ENCODE measurements around the gene CLEC4F. TPM values are rescaled to one million over a fixed set of nuclear protein-coding genes. Genes with fewer than 3 reads are reported as not detected.

The CLEC4F gene
- total RNA-seq, 1 experiment from 2014 or later: not detected

DNA sequence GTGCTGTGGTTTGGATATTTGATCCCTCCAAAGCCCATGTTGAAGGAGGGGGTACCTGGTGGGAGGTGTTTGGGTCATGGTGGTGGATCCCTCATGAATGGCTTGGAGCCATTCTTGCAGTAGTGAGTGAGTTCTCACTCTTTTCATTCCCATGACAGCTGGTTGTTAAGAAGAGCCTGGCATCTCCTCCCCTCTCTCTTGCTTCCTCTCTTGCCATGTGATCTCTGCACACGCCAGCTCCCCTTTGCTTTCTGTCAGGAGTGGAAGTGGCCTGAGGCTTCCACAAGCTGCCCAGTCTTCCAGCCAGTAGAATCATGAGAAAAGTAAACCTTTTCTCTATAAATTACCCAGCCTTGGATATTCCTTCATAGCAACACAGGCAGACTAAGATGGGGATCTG, 61.0 kb downstream of the CLEC4F start:
- POLR2A ChIA-PET: no interaction called here
- Mint-ChIP-seq H3K4me1 (peaks cover 57% of the 10 kb centered on the region), H3K27ac (no peak overlapping the region), H3K36me3 (peaks cover 10% of the 10 kb centered on the region), H3K27me3 (ENCODE audit: low read depth) (no peaks in the 10 kb centered on the region), H3K9me3 (no peaks in the 10 kb centered on the region), H3K4me3 (no peak overlapping the region)
- CTCF ChIA-PET: interaction anchor here (1.3 to 1.9 kb wide), 3 partner anchors 9 to 26 kb away, joined by 3 to 15 read pairs (median 3); partner anchors contain the start of gene ADD2
- ATAC-seq (no peak), DNase-seq (ENCODE audit: low spot score) (no peak)
- TF ChIP-seq, protein P1, sequence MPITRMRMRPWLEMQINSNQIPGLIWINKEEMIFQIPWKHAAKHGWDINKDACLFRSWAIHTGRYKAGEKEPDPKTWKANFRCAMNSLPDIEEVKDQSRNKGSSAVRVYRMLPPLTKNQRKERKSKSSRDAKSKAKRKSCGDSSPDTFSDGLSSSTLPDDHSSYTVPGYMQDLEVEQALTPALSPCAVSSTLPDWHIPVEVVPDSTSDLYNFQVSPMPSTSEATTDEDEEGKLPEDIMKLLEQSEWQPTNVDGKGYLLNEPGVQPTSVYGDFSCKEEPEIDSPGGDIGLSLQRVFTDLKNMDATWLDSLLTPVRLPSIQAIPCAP (CRISPR knock-in tag; IDR thresholded peaks at IDR 0.05): no peak
- TF ChIP-seq, protein P2, sequence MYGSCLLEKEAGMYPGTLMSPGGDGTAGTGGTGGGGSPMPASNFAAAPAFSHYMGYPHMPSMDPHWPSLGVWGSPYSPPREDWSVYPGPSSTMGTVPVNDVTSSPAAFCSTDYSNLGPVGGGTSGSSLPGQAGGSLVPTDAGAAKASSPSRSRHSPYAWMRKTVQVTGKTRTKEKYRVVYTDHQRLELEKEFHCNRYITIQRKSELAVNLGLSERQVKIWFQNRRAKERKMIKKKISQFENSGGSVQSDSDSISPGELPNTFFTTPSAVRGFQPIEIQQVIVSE (CRISPR knock-in tag; IDR thresholded peaks at IDR 0.05; ENCODE audit: borderline replicate concordance): no peak
- TF ChIP-seq, protein P3, sequence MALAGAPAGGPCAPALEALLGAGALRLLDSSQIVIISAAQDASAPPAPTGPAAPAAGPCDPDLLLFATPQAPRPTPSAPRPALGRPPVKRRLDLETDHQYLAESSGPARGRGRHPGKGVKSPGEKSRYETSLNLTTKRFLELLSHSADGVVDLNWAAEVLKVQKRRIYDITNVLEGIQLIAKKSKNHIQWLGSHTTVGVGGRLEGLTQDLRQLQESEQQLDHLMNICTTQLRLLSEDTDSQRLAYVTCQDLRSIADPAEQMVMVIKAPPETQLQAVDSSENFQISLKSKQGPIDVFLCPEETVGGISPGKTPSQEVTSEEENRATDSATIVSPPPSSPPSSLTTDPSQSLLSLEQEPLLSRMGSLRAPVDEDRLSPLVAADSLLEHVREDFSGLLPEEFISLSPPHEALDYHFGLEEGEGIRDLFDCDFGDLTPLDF (CRISPR knock-in tag; IDR thresholded peaks at IDR 0.05): no peak
- TF ChIP-seq CREM (CRISPR knock-in tag; IDR thresholded peaks at IDR 0.05): no peak
- no peak for TF ChIP-seq SMAD3 (CRISPR knock-in tag; IDR thresholded peaks at IDR 0.05; ENCODE audit: borderline replicate concordance)
- TF ChIP-seq, protein P4, sequence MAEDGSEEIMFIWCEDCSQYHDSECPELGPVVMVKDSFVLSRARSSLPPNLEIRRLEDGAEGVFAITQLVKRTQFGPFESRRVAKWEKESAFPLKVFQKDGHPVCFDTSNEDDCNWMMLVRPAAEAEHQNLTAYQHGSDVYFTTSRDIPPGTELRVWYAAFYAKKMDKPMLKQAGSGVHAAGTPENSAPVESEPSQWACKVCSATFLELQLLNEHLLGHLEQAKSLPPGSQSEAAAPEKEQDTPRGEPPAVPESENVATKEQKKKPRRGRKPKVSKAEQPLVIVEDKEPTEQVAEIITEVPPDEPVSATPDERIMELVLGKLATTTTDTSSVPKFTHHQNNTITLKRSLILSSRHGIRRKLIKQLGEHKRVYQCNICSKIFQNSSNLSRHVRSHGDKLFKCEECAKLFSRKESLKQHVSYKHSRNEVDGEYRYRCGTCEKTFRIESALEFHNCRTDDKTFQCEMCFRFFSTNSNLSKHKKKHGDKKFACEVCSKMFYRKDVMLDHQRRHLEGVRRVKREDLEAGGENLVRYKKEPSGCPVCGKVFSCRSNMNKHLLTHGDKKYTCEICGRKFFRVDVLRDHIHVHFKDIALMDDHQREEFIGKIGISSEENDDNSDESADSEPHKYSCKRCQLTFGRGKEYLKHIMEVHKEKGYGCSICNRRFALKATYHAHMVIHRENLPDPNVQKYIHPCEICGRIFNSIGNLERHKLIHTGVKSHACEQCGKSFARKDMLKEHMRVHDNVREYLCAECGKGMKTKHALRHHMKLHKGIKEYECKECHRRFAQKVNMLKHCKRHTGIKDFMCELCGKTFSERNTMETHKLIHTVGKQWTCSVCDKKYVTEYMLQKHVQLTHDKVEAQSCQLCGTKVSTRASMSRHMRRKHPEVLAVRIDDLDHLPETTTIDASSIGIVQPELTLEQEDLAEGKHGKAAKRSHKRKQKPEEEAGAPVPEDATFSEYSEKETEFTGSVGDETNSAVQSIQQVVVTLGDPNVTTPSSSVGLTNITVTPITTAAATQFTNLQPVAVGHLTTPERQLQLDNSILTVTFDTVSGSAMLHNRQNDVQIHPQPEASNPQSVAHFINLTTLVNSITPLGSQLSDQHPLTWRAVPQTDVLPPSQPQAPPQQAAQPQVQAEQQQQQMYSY (CRISPR knock-in tag; IDR thresholded peaks at IDR 0.05): no peak
- no peak for TF ChIP-seq ZNF396 (CRISPR knock-in tag; IDR thresholded peaks at IDR 0.05; ENCODE audit: borderline replicate concordance)
- TF ChIP-seq, protein P5, sequence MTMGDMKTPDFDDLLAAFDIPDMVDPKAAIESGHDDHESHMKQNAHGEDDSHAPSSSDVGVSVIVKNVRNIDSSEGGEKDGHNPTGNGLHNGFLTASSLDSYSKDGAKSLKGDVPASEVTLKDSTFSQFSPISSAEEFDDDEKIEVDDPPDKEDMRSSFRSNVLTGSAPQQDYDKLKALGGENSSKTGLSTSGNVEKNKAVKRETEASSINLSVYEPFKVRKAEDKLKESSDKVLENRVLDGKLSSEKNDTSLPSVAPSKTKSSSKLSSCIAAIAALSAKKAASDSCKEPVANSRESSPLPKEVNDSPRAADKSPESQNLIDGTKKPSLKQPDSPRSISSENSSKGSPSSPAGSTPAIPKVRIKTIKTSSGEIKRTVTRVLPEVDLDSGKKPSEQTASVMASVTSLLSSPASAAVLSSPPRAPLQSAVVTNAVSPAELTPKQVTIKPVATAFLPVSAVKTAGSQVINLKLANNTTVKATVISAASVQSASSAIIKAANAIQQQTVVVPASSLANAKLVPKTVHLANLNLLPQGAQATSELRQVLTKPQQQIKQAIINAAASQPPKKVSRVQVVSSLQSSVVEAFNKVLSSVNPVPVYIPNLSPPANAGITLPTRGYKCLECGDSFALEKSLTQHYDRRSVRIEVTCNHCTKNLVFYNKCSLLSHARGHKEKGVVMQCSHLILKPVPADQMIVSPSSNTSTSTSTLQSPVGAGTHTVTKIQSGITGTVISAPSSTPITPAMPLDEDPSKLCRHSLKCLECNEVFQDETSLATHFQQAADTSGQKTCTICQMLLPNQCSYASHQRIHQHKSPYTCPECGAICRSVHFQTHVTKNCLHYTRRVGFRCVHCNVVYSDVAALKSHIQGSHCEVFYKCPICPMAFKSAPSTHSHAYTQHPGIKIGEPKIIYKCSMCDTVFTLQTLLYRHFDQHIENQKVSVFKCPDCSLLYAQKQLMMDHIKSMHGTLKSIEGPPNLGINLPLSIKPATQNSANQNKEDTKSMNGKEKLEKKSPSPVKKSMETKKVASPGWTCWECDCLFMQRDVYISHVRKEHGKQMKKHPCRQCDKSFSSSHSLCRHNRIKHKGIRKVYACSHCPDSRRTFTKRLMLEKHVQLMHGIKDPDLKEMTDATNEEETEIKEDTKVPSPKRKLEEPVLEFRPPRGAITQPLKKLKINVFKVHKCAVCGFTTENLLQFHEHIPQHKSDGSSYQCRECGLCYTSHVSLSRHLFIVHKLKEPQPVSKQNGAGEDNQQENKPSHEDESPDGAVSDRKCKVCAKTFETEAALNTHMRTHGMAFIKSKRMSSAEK (CRISPR knock-in tag; IDR thresholded peaks at IDR 0.05; ENCODE audit: borderline replicate concordance): no peak
- TF ChIP-seq TEAD4 (CRISPR knock-in tag; IDR thresholded peaks at IDR 0.05): no peak
- TF ChIP-seq ATF1 (CRISPR knock-in tag; IDR thresholded peaks at IDR 0.05): no peak
- no peak for TF ChIP-seq HMGA2 (CRISPR knock-in tag; IDR thresholded peaks at IDR 0.05)
- no peak for TF ChIP-seq RORB (CRISPR knock-in tag; IDR thresholded peaks at IDR 0.05)
- TF ChIP-seq MYBL2 (CRISPR knock-in tag; IDR thresholded peaks at IDR 0.05): no peak
- TF ChIP-seq, protein P6, sequence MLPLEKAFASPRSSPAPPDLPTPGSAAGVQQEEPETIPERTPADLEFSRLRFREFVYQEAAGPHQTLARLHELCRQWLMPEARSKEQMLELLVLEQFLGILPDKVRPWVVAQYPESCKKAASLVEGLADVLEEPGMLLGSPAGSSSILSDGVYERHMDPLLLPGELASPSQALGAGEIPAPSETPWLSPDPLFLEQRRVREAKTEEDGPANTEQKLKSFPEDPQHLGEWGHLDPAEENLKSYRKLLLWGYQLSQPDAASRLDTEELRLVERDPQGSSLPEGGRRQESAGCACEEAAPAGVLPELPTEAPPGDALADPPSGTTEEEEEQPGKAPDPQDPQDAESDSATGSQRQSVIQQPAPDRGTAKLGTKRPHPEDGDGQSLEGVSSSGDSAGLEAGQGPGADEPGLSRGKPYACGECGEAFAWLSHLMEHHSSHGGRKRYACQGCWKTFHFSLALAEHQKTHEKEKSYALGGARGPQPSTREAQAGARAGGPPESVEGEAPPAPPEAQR (CRISPR knock-in tag; IDR thresholded peaks at IDR 0.05): no peak
- no peak for TF ChIP-seq FOXJ3 (CRISPR knock-in tag; IDR thresholded peaks at IDR 0.05; ENCODE audit: borderline replicate concordance)

Other genes with a start within 250 kb of the CLEC4F start
- gene ADD2, start 52.4 kb downstream of the CLEC4F start, total RNA-seq (2021): 164 to 196 TPM (median 187 TPM) in 3 replicates
- not detected in 3 replicates for gene FIGLA, start 30.0 kb downstream of the CLEC4F start, total RNA-seq (2021)
- gene CD207, start 15.2 kb upstream of the CLEC4F start, total RNA-seq (2021): not detected in 3 replicates
- not detected in 3 replicates for gene VAX2, start 80.0 kb upstream of the CLEC4F start, total RNA-seq (2021)
- not detected in 3 replicates for gene ATP6V1B1, start 115.3 kb upstream of the CLEC4F start, total RNA-seq (2021)
- gene ANKRD53, start 158.0 kb upstream of the CLEC4F start, total RNA-seq (2021): 0.39 to 0.81 TPM (median 0.80 TPM) in 3 replicates
- 15.2 to 18.3 TPM (median 17.0 TPM) in 3 replicates for gene TEX261, start 174.3 kb upstream of the CLEC4F start, total RNA-seq (2021)
- gene NAGK, start 248.0 kb upstream of the CLEC4F start, total RNA-seq (2021): 56.1 to 58.9 TPM (median 57.7 TPM) in 3 replicates

Measured in WTC11 (cell line).